ENCODE results near the gene PARVA.
"Not testable (repeated sequence)": the region's sequence is repeated elsewhere in the genome, so short reads cannot be mapped to it uniquely, and the experiment has no call there.

The PARVA gene, protein sequence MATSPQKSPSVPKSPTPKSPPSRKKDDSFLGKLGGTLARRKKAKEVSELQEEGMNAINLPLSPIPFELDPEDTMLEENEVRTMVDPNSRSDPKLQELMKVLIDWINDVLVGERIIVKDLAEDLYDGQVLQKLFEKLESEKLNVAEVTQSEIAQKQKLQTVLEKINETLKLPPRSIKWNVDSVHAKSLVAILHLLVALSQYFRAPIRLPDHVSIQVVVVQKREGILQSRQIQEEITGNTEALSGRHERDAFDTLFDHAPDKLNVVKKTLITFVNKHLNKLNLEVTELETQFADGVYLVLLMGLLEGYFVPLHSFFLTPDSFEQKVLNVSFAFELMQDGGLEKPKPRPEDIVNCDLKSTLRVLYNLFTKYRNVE

DNA sequence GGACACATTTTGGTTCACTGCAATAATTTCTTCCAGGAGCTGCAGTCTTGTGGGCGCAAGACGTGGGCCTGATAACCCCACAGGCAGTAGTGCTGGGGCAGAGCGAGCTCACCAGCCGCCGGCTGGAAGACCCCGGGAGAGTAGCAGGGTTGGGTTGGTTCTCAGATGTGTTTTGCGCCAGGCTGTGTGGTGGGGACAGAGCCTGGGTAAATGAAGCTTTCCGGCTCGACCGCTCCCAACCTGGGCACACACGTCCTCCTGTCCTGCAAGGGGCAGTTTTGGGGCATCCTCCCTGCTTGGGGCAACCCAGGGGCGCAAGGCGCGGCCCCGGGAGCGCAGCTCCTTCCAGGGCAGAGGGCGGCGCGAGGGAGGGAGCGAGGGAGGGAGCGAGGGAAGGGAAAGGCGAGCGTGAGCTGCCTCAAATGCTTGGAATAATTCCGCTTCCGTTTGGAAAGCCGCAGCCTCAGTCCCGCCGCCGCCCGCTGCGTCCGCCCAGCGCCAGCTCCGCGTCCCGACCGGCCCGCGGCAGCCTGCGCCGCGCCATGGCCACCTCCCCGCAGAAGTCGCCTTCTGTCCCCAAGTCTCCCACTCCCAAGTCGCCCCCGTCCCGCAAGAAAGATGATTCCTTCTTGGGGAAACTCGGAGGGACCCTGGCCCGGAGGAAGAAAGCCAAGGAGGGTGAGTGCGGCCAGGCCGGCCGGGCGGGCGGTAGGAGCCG, at the start of gene PARVA:
Gene PARVA, plus strand, starts transcription at position 466 of the 718 bp plus-strand sequence. Its CDS starts 77 bp downstream, at position 543.
- DNase-seq (ENCODE audit: low spot score), result no peak

DNA sequence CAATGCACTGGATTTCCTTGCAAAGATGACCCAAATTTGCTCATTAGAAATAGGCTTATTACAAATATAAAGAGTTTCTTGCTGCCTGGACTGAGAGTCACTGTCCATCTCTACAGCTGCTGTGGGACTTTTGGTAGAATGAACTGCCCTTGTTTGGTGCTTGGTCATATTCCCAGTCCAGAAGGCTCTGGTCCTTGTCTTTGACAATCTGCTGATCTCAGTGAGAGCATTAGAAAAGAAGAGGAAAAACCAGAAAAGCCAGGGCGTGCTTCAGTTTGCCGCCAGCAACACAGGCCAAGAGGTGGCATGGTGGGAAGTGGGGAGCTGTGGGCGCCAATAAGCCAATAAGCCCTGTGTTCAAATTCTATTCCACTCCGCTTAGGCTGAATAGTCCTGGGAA, 48.2 kb upstream of the PARVA start:
- DNase-seq (ENCODE audit: low spot score), result no peak

DNA sequence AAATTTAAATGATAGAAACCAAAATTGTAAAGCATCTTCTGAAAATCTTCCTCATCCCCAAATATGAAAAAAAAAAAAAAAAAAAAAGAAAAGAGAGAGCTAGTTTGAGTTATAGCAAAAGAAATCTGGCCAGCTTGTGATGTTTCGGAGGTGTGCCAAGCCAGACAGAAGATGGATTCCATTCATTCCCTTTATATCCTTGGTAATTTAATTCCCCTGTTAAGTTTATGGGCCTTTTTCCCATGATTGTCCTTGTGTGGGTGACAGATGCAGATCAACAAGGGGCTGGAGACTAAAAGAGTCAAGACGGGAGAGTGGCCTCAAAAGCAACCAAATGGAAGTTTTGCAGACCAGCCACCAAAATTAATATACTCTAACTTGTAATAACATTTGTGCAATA, 47.6 kb upstream of the PARVA start:
- no peak for DNase-seq (ENCODE audit: low spot score)

DNA sequence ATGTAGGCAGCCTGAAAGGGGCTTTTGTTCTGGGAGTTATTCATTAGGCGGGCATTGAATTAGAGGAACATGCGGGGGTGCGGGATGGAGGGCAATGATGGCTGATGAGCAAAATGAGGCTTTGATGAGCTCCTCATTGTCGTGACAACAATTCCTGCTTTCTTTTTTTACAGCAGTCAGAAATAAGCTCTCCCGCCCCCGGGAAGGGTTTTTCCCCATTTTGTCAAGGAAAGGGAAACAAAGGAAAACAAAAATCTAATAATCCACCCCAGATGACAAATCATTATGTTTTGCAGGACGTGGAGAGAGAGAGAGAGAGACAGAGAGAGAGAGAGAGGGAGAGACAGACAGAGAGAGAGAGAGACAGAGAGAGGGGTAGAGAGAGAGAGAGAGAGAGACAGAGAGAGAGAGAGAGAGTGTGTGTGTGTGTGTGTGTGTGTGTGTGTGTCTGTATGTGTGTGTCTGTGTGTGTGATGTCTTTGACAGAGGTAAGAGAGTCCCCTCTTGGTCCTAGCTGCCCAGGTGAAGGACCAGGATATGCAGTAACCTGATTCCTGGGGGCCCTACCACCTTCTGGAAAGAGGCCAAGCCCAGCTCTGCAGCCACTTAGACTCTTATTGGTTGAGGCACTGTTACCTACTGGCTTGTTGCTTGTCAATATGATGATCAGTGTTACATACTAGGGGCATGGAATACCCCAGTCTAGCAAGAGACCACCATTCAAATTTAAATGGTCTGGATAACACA, 46.7 kb upstream of the PARVA start:
- DNase-seq (ENCODE audit: low spot score), result no peak

DNA sequence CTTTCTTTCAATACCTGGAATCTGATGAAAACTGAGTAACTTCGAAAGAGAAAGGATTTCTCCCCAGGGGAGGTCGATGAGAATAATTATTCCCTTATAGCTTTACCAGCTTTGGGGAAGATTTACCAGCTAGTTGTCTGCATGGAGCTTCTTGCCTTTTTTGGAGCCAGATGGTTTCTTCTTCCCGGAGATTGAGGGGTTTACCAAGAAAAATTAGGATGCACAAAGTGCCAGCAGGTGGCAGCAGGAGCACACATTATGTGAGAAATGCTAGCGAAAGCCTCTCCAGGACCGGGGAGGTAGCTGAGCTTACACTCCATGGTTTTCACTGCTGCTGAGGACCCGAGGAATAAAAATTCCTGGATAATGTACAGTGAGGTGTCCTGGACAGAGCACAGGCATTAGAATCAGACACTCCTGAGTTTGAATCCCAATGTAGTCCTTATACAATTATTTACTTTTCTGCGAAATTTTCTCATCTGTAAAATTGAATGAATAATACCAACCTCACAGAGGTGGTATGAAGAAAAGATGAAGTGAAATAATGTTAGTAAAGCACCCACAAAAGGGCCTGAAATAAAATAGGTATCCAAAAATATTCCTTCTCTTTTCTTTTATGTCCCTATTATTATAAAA, 46.0 kb upstream of the PARVA start:
- peak; percentile 5 for DNase-seq (ENCODE audit: low spot score)

DNA sequence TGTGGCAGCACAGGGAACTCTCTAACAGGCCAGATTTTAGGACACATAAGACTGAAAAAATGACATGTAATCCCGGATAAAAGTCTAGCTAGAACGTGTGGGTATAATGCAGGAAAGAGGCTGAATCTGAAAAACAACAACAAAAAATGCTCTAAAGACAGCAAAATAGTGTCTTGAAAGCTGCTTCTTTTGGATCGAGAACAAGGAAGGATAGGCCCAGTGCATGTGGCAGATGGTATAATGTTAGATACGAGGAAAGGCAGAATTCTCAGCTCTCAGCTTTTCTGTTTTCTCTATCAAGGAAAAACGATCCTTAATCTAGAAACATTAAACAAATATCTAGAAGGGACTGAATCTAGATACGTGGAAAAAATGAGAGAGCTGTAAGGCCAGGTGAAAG, 33.8 kb upstream of the PARVA start:
- no peak for DNase-seq (ENCODE audit: low spot score)

DNA sequence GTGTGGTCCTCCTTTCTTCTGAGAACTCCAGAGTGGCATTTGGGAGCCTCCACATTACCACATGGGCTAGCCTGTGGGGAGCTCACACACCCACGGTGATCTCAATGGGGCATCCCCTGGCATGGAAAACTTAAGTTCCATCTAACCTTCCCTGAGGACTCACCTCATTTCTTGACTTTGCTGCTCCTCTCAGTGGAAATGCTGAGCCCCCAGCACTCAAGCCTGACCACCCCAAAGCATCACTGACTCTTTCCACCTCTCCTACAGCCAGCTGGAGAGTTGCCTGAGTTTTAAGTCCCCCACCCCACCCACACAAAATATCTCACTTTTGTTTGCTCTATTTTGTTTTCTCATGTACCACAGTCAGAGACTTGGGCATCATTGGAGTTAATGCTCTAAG, 23.8 kb upstream of the PARVA start:
- no peak for DNase-seq (ENCODE audit: low spot score)

DNA sequence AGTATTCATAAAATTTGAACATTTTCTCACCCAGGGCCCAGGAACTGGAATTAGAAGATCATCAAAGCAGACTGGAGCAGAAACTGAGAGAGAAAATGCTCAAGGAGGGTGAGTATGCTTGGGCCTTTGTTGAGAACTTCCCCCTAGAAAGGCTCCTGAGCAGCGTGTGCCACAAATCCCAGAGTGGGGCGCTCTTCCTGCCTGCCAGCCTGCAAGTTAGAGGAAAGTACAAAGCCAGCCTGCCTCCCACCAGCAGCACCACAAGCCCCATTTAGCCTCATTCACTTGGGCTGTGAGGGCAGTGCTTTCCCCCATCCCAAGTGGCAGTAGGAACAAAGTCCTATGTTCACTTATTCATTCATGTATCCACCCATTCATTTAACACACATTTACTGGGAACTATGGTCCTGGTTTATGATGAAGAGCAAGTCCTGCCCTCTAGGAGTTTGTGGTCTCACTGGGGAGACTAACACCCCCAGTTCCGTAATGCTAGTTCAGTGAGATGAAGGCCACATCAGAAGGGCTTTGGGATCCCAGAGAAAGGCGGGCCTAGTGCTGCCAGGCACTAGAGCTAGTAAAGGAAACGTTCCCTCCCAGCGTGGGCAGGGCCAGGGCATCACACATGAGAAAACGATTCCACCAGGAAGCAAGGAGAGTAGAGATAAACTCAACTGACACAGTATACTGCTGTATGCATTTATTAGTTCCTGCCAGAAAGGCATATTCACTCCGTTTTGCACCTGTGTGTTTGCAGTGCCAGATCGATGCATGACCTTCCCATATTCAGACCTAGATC, 22.4 kb upstream of the PARVA start:
- no peak for DNase-seq (ENCODE audit: low spot score)

DNA sequence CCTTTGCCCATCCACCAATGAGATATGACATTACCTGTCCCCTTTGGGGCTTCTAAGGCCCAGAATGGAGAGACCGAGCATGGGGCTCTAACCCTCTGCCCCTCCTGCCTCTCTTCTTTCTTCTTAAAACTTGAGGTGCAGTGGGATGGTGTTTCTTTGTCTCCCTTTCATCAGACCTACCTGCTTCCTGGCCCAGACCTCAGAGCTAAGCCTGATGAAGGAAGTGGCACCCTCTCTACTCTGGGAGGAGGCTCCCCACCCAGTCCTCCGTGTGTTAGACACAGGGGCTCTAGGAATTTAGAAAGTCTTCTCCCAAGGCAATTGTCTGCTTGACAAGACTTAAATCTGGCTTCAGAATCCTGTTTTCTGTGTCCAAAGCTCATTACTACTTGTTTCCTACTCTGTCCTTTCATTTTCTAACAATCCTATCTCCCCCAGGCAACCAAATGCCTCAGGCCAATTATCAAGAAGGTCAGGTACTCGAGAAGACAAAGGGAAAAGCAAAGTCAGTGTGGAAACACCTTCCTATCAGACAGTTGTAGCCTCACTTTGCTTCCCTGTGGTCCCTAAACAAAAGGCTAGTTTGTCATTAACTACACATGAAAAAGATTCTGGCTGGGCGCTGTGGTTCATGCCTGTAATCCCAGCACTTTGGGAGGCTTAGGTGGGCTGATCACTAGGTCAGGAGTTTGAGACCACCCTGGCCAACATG, 20.3 kb upstream of the PARVA start:
- no peak for DNase-seq (ENCODE audit: low spot score)

DNA sequence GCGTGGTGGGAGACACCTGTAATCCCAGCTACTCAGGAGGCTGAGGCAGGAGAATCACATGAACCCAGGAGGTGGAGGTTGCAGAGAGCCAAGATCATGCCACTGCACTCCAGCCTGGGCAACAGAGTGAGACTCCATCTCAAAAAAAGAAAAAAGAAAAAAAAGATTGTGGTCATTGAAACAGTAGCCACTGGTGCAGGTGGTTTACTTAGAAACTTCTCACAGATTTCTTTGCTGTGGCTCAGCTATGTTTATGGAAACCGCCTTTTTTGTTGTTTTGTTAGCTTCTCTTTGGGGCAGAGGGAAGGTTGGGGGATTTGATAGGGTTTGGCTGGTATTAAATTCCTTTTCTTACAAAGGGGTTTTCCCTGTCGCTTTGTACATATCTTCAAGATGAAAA, 19.7 kb upstream of the PARVA start:
- not testable (repeated sequence) for DNase-seq (ENCODE audit: low spot score)

DNA sequence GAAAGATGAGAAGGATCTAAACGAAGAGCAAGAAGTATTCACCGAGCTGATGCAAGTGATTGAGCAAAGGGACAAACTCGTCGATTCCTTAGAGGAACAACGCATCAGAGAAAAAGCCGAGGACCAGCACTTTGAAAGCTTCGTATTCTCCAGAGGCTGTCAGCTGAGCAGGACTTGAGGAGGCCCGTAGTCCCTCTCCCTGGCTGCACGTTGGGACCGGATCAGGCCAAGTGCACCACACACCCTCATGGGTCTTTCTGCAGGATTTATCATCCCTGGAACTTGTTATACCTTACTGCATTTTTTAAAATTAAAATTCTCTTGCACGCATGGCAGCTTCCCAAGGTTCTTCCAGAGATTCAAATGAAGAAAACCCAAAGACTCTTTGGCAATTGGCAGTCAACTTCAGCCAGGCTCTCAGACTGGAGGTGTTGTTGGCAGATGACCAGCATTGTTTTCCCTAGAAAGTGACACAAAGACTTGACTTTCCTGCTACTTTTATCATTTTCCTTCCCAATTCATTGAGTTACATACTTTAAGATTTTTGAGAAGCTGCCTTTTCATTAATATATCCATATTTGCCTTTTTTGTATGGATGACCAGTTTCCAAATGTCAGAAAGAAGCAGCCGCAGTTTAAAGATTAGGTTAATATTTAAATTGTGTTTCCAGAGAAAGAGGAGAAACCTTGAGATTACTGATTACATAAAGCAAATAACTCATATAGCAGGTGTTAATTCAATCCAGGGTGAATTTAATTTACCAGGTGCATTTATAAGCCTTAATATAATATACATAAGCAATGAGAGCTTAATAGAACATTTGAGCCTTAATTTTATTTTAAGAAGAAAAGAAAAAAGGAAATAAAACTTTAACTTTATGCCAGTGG, 18.8 kb upstream of the PARVA start:
- no peak for DNase-seq (ENCODE audit: low spot score)

DNA sequence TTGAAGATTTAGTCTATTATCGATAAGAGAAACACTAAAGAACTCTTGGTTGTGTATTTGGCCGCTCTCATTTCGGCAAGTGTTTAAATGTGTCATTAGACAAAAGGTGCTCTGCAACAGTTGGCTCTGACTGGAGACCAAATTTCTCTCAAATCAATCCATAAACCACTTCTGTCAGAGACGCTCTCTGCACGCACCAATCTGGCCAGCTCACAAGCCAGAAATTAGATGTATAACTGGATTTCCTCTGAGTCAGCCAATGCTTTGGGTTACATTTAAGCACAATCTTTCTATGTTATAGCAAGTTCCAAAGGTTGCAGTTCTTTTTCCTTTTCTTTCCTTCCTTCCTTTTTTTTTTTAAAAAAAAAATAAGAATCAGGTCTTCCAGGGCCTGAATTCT, 17.6 kb upstream of the PARVA start:
- no peak for DNase-seq (ENCODE audit: low spot score)

DNA sequence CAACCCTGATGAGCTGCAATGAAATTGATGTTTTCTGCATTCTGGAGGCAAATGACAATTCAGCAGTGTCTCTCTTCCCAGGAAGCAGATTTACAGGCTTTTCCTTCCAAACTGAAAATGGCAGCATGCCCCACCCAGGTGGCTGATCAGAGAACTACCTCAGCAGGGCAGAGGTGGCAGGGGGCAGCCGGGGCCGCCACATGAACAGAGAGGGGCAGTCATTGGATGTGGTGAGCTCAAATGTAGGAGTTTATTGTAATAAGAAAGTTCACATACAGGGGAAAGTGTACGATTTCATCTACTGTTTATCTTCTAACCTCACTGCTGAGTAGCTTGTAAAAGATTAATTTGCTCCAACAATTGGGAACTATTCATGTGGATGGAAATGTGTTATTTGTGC, 15.7 kb upstream of the PARVA start:
- no peak for DNase-seq (ENCODE audit: low spot score)

DNA sequence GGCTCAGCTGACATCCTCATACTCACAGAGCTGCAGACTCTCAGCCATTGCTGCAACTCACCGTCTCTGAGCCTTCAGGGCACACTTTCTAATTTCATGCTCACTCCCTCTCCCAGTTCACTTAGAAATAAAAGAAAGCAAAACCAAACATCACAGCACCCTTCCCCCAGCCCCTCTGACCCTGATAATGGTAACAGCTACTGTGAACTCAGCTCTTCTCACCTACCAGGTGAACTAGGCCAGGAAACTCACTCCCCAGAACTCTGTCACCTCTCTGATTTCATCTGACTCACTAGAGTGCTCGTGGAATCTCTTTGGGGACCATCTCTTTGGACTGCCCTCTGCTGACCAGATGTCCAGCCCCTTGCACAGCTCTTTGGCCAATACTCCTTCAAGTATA, 14.5 kb upstream of the PARVA start:
- DNase-seq (ENCODE audit: low spot score), result no peak

DNA sequence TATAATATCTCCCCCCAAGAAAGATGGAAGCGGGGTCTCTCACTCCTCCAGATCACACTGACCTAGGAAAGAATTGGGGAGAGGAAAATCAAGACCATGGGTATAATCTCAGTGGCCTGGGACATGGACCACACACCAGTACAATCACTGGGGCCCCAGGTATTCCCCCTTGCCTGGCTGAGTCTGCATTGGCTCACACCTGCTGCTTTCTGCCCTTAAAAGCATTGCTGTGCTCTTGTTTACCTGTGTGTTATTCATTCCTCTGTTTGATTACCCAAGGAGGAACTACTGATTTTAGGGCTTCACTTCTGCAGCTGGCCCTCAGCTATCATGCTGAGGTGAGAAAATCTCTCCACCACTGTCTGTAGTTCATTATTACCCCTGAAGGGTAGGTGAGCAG, 14.0 kb upstream of the PARVA start:
- DNase-seq (ENCODE audit: low spot score), result no peak

DNA sequence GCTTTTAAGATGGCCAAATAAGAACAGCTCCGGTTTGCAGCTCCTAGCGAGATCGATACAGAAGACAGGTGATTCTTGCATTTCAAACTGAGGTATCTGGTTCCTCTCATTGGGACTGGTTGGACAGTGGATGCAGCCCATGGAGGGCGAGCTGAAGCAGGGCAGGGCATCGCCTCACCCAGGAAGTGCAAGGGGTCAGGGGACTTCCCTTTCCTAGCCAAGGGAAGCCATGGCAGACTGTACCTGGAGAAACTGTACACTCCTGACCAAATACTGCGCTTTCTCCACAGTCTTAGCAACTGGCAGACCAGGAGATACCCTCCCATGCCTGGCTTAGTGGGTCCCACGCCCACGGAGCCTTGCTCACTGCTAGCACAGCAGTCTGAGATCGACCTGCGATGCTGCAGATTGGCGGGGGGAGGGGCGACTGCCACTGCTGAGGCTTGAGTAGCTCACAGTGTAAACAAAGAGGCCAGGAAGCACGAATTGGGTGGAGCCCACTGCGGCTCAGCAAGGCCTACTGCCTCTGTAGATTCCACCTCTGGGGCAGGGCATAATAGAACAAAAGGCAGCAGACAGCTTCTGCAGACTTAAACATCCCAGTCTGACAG, 11.3 kb upstream of the PARVA start:
- DNase-seq (ENCODE audit: low spot score), result not testable (repeated sequence)

DNA sequence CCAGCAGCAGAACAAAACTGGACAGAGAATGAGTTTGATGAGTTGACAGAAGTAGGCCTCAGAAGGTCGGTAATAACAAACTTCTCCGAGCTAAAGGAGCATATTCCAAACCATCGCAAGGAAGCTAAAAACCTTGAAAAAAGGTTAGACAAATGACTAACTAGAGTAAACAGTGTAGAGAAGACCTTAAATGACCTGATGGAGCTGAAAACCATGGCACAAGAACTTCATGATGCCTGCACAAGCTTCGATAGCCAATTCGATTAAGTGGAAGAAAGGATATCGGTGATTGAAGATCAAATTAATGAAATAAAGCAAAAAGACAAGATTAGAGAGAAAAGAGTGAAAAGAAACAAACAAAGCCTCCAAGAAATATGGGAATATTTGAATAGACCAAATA, 10.3 kb upstream of the PARVA start:
- not testable (repeated sequence) for DNase-seq (ENCODE audit: low spot score)

DNA sequence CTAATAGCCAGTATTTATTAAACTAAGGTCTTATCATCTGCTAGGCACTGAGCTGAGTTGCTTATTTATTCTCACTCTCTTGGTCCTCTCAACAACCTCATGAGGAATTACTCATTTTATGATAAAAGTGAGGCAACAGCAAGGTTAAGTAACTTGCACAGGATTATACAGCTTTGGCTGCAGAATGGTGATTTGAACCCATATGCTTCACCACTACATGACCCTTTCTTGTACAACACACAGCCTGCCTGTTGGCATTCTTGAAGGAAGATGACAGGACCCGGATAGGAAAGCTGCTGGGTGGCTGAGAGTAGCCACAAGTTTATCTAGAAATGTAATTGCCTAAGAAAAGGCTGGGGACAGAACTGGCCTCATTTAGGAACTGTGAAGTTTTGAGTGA, 5.3 kb upstream of the PARVA start:
- DNase-seq (ENCODE audit: low spot score), result no peak

DNA sequence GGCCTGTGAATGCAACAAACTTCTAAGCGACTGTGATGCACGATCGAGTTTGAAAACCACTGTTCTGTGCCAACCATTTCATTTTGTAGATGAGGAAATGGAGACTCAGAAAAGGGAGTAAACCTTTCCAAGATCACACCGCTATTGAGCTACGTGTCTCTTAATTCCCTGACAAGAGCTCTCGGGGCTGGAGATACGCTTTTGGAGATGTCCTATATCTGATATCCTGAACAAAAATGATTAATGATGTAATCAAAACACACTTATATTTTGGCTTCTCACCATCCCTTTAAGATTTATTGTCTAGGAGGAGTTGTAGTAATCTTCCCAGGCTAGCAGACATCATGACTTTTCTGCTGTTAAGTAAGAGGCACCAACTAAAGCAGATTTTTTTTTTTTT, 1.7 kb upstream of the PARVA start:
- DNase-seq (ENCODE audit: low spot score), result no peak
